BJ (cell line): ENCODE results near the gene TNIK. TPM values are rescaled to one million over a fixed set of nuclear protein-coding genes. Genes with fewer than 3 reads are reported as not detected.
"Not testable (repeated sequence)": the region's sequence is repeated elsewhere in the genome, so short reads cannot be mapped to it uniquely, and the experiment has no call there.

Experiments
- CTCF ChIA-PET: fragments of 350-600 bp; formaldehyde crosslinking; extraction: SDS; loops from one replicate; lab custom pipeline; 2021; ENCODE audit warnings: antibody characterized with exemption, inconsistent platforms; lab: Yijun Ruan, JAX
- POLR2A ChIA-PET: fragments of 300-600 bp; sonication (Branson Sonifier 250); formaldehyde crosslinking; extraction: SDS; loops from one replicate; lab custom pipeline; 2021; ENCODE audit warnings: antibody characterized with exemption; lab: Charles Lee
- DNase-seq: peaks from one replicate; pipeline ENCODE4 v3.0.0-alpha.2; 2011; ENCODE audit warnings: low read depth
- H3K27me3 ChIP-seq: 2 replicates; pipeline ENCODE4 v1.6.0; 2011; ENCODE audit warnings: low read length; ENCODE audit not compliant: control insufficient read depth, insufficient read depth
- H3K36me3 ChIP-seq: 2 replicates; pipeline ENCODE4 v1.5.1; 2011; ENCODE audit warnings: low read length; ENCODE audit not compliant: control insufficient read depth, insufficient read depth
- H3K4me3 ChIP-seq: 2 replicates; pipeline ENCODE4 v1.5.1; 2011; ENCODE audit warnings: low read depth, mild to moderate bottlenecking, control low read depth, low read length
- CTCF ChIP-seq: IDR thresholded peaks from 2 replicates; pipeline ENCODE4 v1.5.1; 2011; ENCODE audit warnings: low read depth, mild to moderate bottlenecking, control low read depth, inconsistent platforms, low read length, moderate library complexity; ENCODE audit not compliant: insufficient read depth
- polyA plus RNA-seq: library from polyadenylated mRNA; depleted of rRNA; stranded (reverse); fragments of >200 nt; gene quantifications from 2 replicates; pipeline ENCODE4 v1.2.3, GENCODE V29; 2011

Gene TNIK
- polyA plus RNA-seq, 1 experiment = 2.1 TPM

GRCh38 chr3:171388527-171388926 is 71.7 kb downstream of the TNIK start:
- POLR2A ChIA-PET = no interaction called here
- TF ChIP-seq CTCF = no peak
- Histone ChIP-seq H3K27me3 (no peaks in the 10 kb centered on the region), H3K36me3 (no peaks in the 10 kb centered on the region), H3K4me3 (no peak overlapping the region)
- CTCF ChIA-PET = interaction anchor here (0.6 kb wide), 1 partner anchor 38 kb away, joined by 3 read pairs; no protein-coding TSS in a partner anchor
- no peak for DNase-seq

GRCh38 chr3:171387062-171387461 is 73.1 kb downstream of the TNIK start:
- CTCF ChIA-PET = no interaction called here
- Histone ChIP-seq H3K27me3 (no peaks in the 10 kb centered on the region), H3K4me3 (no peak overlapping the region), H3K36me3 (no peaks in the 10 kb centered on the region)
- TF ChIP-seq CTCF = no peak
- no peak for DNase-seq
- POLR2A ChIA-PET = no interaction called here

GRCh38 chr3:171385086-171385485 is 75.1 kb downstream of the TNIK start:
- ChIA-PET CTCF (interaction anchor here (1.7 kb wide), 1 partner anchor 13 kb away, joined by 4 read pairs; no protein-coding TSS in a partner anchor), POLR2A (no interaction called here)
- no peaks in the 10 kb centered on the region for H3K27me3 ChIP-seq
- no peak for DNase-seq
- H3K4me3 ChIP-seq = no peak overlapping the region
- no peaks in the 10 kb centered on the region for H3K36me3 ChIP-seq
- TF ChIP-seq CTCF = no peak

- no peak for TF ChIP-seq CTCF
- Histone ChIP-seq H3K4me3 (no peak overlapping the region), H3K27me3 (no peaks in the 10 kb centered on the region), H3K36me3 (no peaks in the 10 kb centered on the region)
- DNase-seq = no peak
- CTCF ChIA-PET = interaction anchor here (1.6 kb wide), 1 partner anchor 10 kb away, joined by 4 read pairs; no protein-coding TSS in a partner anchor
- POLR2A ChIA-PET = no interaction called here
Observed at GRCh38 chr3:171384101-171384891, 75.9 kb downstream of the TNIK start.

GRCh38 chr3:171383206-171384018 is 76.8 kb downstream of the TNIK start:
- no peak for DNase-seq
- H3K36me3 ChIP-seq = no peaks in the 10 kb centered on the region
- no peaks in the 10 kb centered on the region for H3K27me3 ChIP-seq
- POLR2A ChIA-PET = no interaction called here
- CTCF ChIA-PET = interaction anchor here (1.6 kb wide), 1 partner anchor 9 kb away, joined by 4 read pairs; no protein-coding TSS in a partner anchor
- TF ChIP-seq CTCF = no peak
- no peak overlapping the region for H3K4me3 ChIP-seq

- H3K36me3 ChIP-seq, H3K4me3 ChIP-seq, CTCF ChIA-PET, H3K27me3 ChIP-seq, POLR2A ChIA-PET, DNase-seq: not testable (repeated sequence)
Observed at GRCh38 chr3:171382347-171382746, 77.9 kb downstream of the TNIK start.
